Stimulated activated CD8-positive, alpha-beta memory T cell treated with anti-CD3 and anti-CD28 coated beads, Interleukin-7, amount 100 ng/mL, for 4 hours (primary cell): ENCODE results near the gene MAST3.
"Not testable (repeated sequence)": the region's sequence is repeated elsewhere in the genome, so short reads cannot be mapped to it uniquely, and the experiment has no call there.

Source experiments
- DNase-seq, 2 donors: peaks; one replicate each; pipeline ENCODE4 v3.0.0-alpha.2; 2020; ENCODE audit warnings: low read depth in 2 of 2

MAST3 gene

GRCh38 chr19:18157465-18158063 lies 60.0 kb downstream of the MAST3 start:
- no peak for DNase-seq

- DNase-seq = no peak
Observed at GRCh38 chr19:18158467-18158866, 60.9 kb downstream of the MAST3 start.

- not testable (repeated sequence) for DNase-seq
Observed at GRCh38 chr19:18159059-18159616, 61.6 kb downstream of the MAST3 start.

- DNase-seq = no peak
Observed at GRCh38 chr19:18159810-18160209, 62.2 kb downstream of the MAST3 start.

GRCh38 chr19:18160493-18160970 lies 63.0 kb downstream of the MAST3 start:
- no peak for DNase-seq

GRCh38 chr19:18160971-18161635 lies 63.5 kb downstream of the MAST3 start:
- peak; percentile 40 to 70 for DNase-seq

- no peak for DNase-seq
Observed at GRCh38 chr19:18161636-18162002, 64.0 kb downstream of the MAST3 start.

GRCh38 chr19:18164072-18164471 lies 66.5 kb downstream of the MAST3 start:
- no peak for DNase-seq

GRCh38 chr19:18165794-18166544 lies 68.4 kb downstream of the MAST3 start:
- DNase-seq = no peak

GRCh38 chr19:18167011-18167410 lies 69.4 kb downstream of the MAST3 start:
- no peak for DNase-seq

- peak in 1 of 2 donors; percentile 29 for DNase-seq
Observed at GRCh38 chr19:18167975-18168645, 70.5 kb downstream of the MAST3 start.

GRCh38 chr19:18168673-18169381 lies 71.2 kb downstream of the MAST3 start:
- DNase-seq = no peak

GRCh38 chr19:18170714-18171255 lies 73.2 kb downstream of the MAST3 start:
- no peak for DNase-seq

GRCh38 chr19:18171605-18172327 lies 74.2 kb downstream of the MAST3 start:
- DNase-seq = no peak

GRCh38 chr19:18172331-18173053 lies 74.9 kb downstream of the MAST3 start:
- no peak for DNase-seq

GRCh38 chr19:18173054-18173571 lies 75.5 kb downstream of the MAST3 start:
- DNase-seq = no peak

GRCh38 chr19:18173572-18174288 lies 76.2 kb downstream of the MAST3 start, which contains the start of gene IFI30:
TSS of gene IFI30 (plus strand) at chr19:18173813. CDS start at chr19:18173842, 29 bp downstream.
- DNase-seq = peak in 1 of 2 donors; percentile 57

GRCh38 chr19:18174983-18175382 lies 77.4 kb downstream of the MAST3 start:
- no peak for DNase-seq
